HCT116 (cell line): Measurements from ENCODE around the gene ARTN. TPM values are rescaled to one million over a fixed set of nuclear protein-coding genes. Genes with fewer than 3 reads are reported as not detected.

Experiments
- ATAC-seq: fragments of 200-7000 bp; cut with Tn5 transposase; 2 replicates; pipeline ENCODE4 v1.9.1; 2020; ENCODE audit warnings: mild to moderate bottlenecking, moderate library complexity
- BruUV-seq: library from RNA; stranded (reverse); fragments of 400-500 nt; replicated peaks from 2 replicates; lab custom pipeline; 2021; lab: Mats Ljungman, UMichigan
- CTCF ChIA-PET: fragments of 300-600 bp; sonication (Branson Sonifier 250); formaldehyde crosslinking; loops from one replicate; lab custom pipeline; 2021; ENCODE audit warnings: antibody characterized with exemption; lab: Charles Lee
- POLR2A ChIA-PET: fragments of 300-600, 350-600 bp; sonication (Branson Sonifier 250); formaldehyde crosslinking; loops from one replicate; lab custom pipeline; 2021; ENCODE audit warnings: antibody characterized with exemption; lab: Charles Lee
- RAD21 ChIA-PET, 2 experiments: fragments of 300-600 bp; sonication (Branson Sonifier 250); formaldehyde crosslinking; loops; one replicate each; lab custom pipeline; 2023; ENCODE audit warnings: low total read pairs in 2 of 2; ENCODE audit not compliant: uncharacterized antibody in 2 of 2, unreplicated experiment in 2 of 2, low non-redundant PET in 1 of 2; lab: Charles Lee
- DNase-seq: peaks from one replicate; pipeline ENCODE4 v3.0.0-alpha.2; 2010; ENCODE audit warnings: low read depth, low spot score
- H2AFZ ChIP-seq: fragments of 200-600 bp; shearing (Covaris generic), sonication (generic); 2 replicates; pipeline ENCODE4 v1.6.1; 2017; ENCODE audit warnings: low read depth, mixed run types, mixed read lengths, antibody characterized with exemption, low read length; ENCODE audit not compliant: poor library complexity, severe bottlenecking
- H3K27ac ChIP-seq: 2 replicates; pipeline ENCODE4 v1.5.1; 2012; ENCODE audit warnings: low read depth, low read length
- H3K27me3 ChIP-seq: fragments of 200-600 bp; sonication (generic); 2 replicates; pipeline ENCODE4 v1.6.1; 2016; ENCODE audit warnings: mixed run types, low read length, mixed read lengths; ENCODE audit not compliant: insufficient read depth
- H3K36me3 ChIP-seq, 2 experiments: fragments of 200-500 bp in 1 of 2; fragments of 200-600 bp in 1 of 2; sonication (Bioruptor generic) in 1 of 2; sonication (generic) in 1 of 2; 2 replicates each; pipeline versions ENCODE4 v1.5.1 to v1.6.1; 2014 to 2016; ENCODE audit warnings: low read length in 2 of 2, inconsistent platforms in 1 of 2, mixed read lengths in 1 of 2, mixed run types in 1 of 2; ENCODE audit not compliant: insufficient read depth in 2 of 2, control insufficient read depth in 1 of 2
- H3K4me1 ChIP-seq, 2 experiments: fragments of 200-600 bp in 1 of 2; sonication (generic) in 1 of 2; 2 replicates each; pipeline versions ENCODE4 v1.5.1 to v1.6.1; 2012 to 2017; ENCODE audit warnings: low read length in 2 of 2, inconsistent platforms in 1 of 2, mild to moderate bottlenecking in 1 of 2, mixed read lengths in 1 of 2, mixed run types in 1 of 2, moderate library complexity in 1 of 2; ENCODE audit not compliant: insufficient read depth in 2 of 2, control insufficient read depth in 1 of 2
- H3K4me2 ChIP-seq: fragments of 200-600 bp; sonication (generic); 2 replicates; pipeline ENCODE4 v1.6.1; 2017; ENCODE audit warnings: mixed run types, low read length, mixed read lengths
- H3K4me3 ChIP-seq, 2 experiments: fragments of 200-600 bp in 1 of 2; sonication (generic) in 1 of 2; replicated peaks in 1 of 2; 2 replicates each; pipeline ENCODE4 v1.5.1; 2011 to 2016; ENCODE audit warnings: low read length in 2 of 2, control low read depth in 1 of 2, low read depth in 1 of 2, mild to moderate bottlenecking in 1 of 2, mixed read lengths in 1 of 2, mixed run types in 1 of 2
- H3K79me2 ChIP-seq: fragments of 200-600 bp; sonication (generic); 2 replicates; pipeline ENCODE4 v1.6.1; 2017; ENCODE audit warnings: mild to moderate bottlenecking, mixed run types, low read length, moderate library complexity, mixed read lengths; ENCODE audit not compliant: insufficient read depth
- H3K9ac ChIP-seq: fragments of 200-600 bp; sonication (generic); 2 replicates; pipeline ENCODE4 v1.6.1; 2016; ENCODE audit warnings: low read length, mixed read lengths
- H3K9me2 ChIP-seq: fragments of 200-600 bp; sonication (generic), shearing (Covaris generic); 2 replicates; pipeline ENCODE4 v1.6.1; 2017; ENCODE audit warnings: mixed run types, mild to moderate bottlenecking, moderate library complexity; ENCODE audit not compliant: insufficient read depth
- H3K9me3 ChIP-seq, 2 experiments: fragments of 200-500 bp in 1 of 2; fragments of 200-600 bp in 1 of 2; sonication (Bioruptor generic) in 1 of 2; sonication (generic) in 1 of 2; 2 replicates each; pipeline ENCODE4 v1.6.1; 2014 to 2017; ENCODE audit warnings: low read length in 2 of 2, mixed read lengths in 2 of 2, inconsistent platforms in 1 of 2, low read depth in 1 of 2, mild to moderate bottlenecking in 1 of 2, mixed run types in 1 of 2, moderate library complexity in 1 of 2; ENCODE audit not compliant: control insufficient read depth in 1 of 2, insufficient read depth in 1 of 2
- H4K20me1 ChIP-seq: fragments of 200-600 bp; sonication (generic), shearing (Covaris generic); 2 replicates; pipeline ENCODE4 v1.6.1; 2017; ENCODE audit warnings: mixed run types, mild to moderate bottlenecking, moderate library complexity; ENCODE audit not compliant: insufficient read depth
- EZH2 ChIP-seq: fragments of 200-600 bp; sonication (generic); IDR thresholded peaks from 2 replicates; pipeline ENCODE4 v1.6.1; 2017; ENCODE audit warnings: antibody characterized with exemption, mixed run types
- intact Hi-C: fragments of 100-400 bp; cut with micrococcal nuclease; formaldehyde crosslinking; loops from 2 replicates; pipeline ENCODE4 v1.10.0; 2022
- total RNA-seq: library from RNA; stranded (reverse); gene quantifications from one replicate; pipeline ENCODE4 v1.2.1, GENCODE V29; 2021; ENCODE audit not compliant: unreplicated experiment
- TF ChIP-seq, protein P1 (sequence below): IDR thresholded peaks from 2 replicates; pipeline ENCODE4 v1.6.1; 2011; ENCODE audit warnings: mild to moderate bottlenecking, low read length, moderate library complexity; ENCODE audit not compliant: insufficient replicate concordance; ENCODE audit errors: extremely low read depth
- TF ChIP-seq, protein P2 (sequence below), 3 experiments: fragments of 200-600 bp in 1 of 3; sonication (generic) in 1 of 3; IDR thresholded peaks in 2 of 3; conservative IDR thresholded peaks in 1 of 3; 2 replicates each; pipeline ENCODE4 v1.5.1; 2012 to 2017; ENCODE audit warnings: low read depth in 2 of 3, low read length in 2 of 3, antibody characterized with exemption in 1 of 3, borderline replicate concordance in 1 of 3, control low read depth in 1 of 3, mild to moderate bottlenecking in 1 of 3, mixed read lengths in 1 of 3, mixed run types in 1 of 3, moderate library complexity in 1 of 3; ENCODE audit not compliant: insufficient read depth in 1 of 3

Gene ARTN
- total RNA-seq, 1 experiment from 2014 or later = 36.4 TPM

- BruUV-seq = no TSS peak
- DNase-seq = no peak
- H3K4me2 ChIP-seq = no peak overlapping the region
- H3K27ac ChIP-seq = no peak overlapping the region
- ChIA-PET POLR2A (no interaction called here), RAD21 (no interaction called here), CTCF (no interaction called here)
- H4K20me1 ChIP-seq = no peaks in the 10 kb centered on the region
- no peaks in the 10 kb centered on the region for H3K9me3 ChIP-seq
- H3K9ac ChIP-seq = no peak overlapping the region
- TF ChIP-seq, protein P1, sequence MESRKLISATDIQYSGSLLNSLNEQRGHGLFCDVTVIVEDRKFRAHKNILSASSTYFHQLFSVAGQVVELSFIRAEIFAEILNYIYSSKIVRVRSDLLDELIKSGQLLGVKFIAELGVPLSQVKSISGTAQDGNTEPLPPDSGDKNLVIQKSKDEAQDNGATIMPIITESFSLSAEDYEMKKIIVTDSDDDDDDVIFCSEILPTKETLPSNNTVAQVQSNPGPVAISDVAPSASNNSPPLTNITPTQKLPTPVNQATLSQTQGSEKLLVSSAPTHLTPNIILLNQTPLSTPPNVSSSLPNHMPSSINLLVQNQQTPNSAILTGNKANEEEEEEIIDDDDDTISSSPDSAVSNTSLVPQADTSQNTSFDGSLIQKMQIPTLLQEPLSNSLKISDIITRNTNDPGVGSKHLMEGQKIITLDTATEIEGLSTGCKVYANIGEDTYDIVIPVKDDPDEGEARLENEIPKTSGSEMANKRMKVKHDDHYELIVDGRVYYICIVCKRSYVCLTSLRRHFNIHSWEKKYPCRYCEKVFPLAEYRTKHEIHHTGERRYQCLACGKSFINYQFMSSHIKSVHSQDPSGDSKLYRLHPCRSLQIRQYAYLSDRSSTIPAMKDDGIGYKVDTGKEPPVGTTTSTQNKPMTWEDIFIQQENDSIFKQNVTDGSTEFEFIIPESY = no peak
- TF ChIP-seq, protein P2, sequence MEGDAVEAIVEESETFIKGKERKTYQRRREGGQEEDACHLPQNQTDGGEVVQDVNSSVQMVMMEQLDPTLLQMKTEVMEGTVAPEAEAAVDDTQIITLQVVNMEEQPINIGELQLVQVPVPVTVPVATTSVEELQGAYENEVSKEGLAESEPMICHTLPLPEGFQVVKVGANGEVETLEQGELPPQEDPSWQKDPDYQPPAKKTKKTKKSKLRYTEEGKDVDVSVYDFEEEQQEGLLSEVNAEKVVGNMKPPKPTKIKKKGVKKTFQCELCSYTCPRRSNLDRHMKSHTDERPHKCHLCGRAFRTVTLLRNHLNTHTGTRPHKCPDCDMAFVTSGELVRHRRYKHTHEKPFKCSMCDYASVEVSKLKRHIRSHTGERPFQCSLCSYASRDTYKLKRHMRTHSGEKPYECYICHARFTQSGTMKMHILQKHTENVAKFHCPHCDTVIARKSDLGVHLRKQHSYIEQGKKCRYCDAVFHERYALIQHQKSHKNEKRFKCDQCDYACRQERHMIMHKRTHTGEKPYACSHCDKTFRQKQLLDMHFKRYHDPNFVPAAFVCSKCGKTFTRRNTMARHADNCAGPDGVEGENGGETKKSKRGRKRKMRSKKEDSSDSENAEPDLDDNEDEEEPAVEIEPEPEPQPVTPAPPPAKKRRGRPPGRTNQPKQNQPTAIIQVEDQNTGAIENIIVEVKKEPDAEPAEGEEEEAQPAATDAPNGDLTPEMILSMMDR (IDR thresholded peaks at IDR 0.05 in 2 of 3, conservative IDR thresholded peaks at IDR 0.05 in 1 of 3; ENCODE audit: borderline replicate concordance in 1 of 3, insufficient read depth in 1 of 3, low read depth in 2 of 3, low read length in 2 of 3) = no peak
- no peak for TF ChIP-seq EZH2
- H2AFZ ChIP-seq = no peak overlapping the region
- intact Hi-C loops = no loop called here
- H3K79me2 ChIP-seq = peaks cover 18% of the 10 kb centered on the region
- no peaks in the 10 kb centered on the region for H3K9me2 ChIP-seq
- H3K4me3 ChIP-seq = no peak overlapping the region
- H3K27me3 ChIP-seq = no peaks in the 10 kb centered on the region
- H3K4me1 ChIP-seq = peaks cover 4 to 19% of the 10 kb centered on the region in 2 experiments; a peak in 3 of 4 replicates
- H3K36me3 ChIP-seq = peaks cover 9 to 28% of the 10 kb centered on the region in 2 experiments; a peak in 3 of 4 replicates
- no peak for ATAC-seq
Observed at GRCh38 chr1:43968348-43968948, 34.8 kb downstream of the ARTN start.
